ENCODE results near the gene PTPRS. TPM values are rescaled to one million over a fixed set of nuclear protein-coding genes. Genes with fewer than 3 reads are reported as not detected.

Gene PTPRS
- total RNA-seq, 2 experiments from 2014 or later = 0.02 to 0.08 TPM

DNA sequence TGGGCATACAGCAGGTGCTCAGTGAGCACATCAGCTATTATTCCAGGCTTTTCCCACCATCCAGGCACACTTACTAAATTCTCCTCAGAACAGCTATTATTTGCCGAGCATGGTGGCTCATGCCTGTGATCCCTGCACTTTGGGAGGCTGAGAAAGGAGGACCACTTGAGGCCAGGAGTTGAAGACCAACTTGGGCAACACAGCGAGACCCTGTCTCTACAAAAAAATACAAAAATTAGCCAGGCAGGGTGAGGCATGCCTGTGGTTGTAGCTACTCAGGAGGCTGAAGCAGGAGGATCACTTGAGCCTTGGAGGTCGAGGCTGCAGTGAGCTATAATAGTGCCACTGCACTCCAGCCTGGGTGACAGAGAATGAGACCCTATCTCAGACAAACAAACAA is 35.4 kb downstream of the PTPRS start:
- CTCF ChIA-PET = no interaction called here
- POLR2A ChIA-PET = no interaction called here

DNA sequence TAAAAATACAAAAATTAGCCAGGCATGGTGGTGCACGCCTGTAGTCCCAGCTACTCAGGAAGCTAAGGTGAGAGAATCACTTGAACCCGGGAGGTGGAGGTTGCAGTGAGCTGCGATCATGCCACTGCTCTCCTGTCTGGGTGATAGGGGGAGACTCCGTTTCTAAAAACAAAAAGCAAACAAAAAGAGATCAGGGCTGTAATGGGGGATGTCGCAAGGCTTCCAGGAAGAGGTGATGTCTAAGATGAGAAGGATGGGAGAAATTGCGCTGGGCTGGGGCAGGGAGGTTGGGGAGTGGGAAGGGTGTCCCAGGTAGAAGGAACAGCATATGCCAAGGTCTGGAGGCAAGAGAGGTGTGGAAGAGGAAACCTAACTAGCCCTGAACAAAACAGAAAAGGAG is 36.1 kb downstream of the PTPRS start:
- CTCF ChIA-PET = no interaction called here
- DNase-seq = no peak
- Mint-ChIP-seq H3K9me3 (no peaks in the 10 kb centered on the region), H3K4me1 (no peaks in the 10 kb centered on the region), H3K36me3 (ENCODE audit: low read depth) (no peaks in the 10 kb centered on the region), H3K4me3 (no peak overlapping the region), H3K27me3 (no peaks in the 10 kb centered on the region), H3K27ac (no peak overlapping the region)
- POLR2A ChIA-PET = no interaction called here

More for the DNA sequence above, 35.4 kb downstream of the PTPRS start:
- DNase-seq = no peak
- Mint-ChIP-seq H3K9me3 (no peaks in the 10 kb centered on the region), H3K27ac (no peak overlapping the region), H3K27me3 (no peaks in the 10 kb centered on the region), H3K36me3 (ENCODE audit: low read depth) (no peaks in the 10 kb centered on the region), H3K4me3 (no peak overlapping the region), H3K4me1 (no peaks in the 10 kb centered on the region)

GRCh38 chr19:5303208-5303607 is 37.4 kb downstream of the PTPRS start:
- POLR2A ChIA-PET = no interaction called here
- no peaks in the 10 kb centered on the region for H3K36me3 Mint-ChIP-seq (ENCODE audit: low read depth)

GRCh38 chr19:5302396-5302795 is 38.2 kb downstream of the PTPRS start:
- Mint-ChIP-seq H3K9me3 (no peaks in the 10 kb centered on the region), H3K27ac (no peak overlapping the region), H3K4me3 (no peak overlapping the region), H3K36me3 (ENCODE audit: low read depth) (no peaks in the 10 kb centered on the region), H3K4me1 (no peaks in the 10 kb centered on the region), H3K27me3 (no peaks in the 10 kb centered on the region)
- DNase-seq = no peak
- ChIA-PET POLR2A (no interaction called here), CTCF (no interaction called here)

More at GRCh38 chr19:5303208-5303607, 37.4 kb downstream of the PTPRS start:
- CTCF ChIA-PET = interaction anchor here (0.6 kb wide), 1 partner anchor 282 kb away, joined by 3 read pairs; no protein-coding TSS in a partner anchor
- DNase-seq = no peak
- Mint-ChIP-seq H3K27me3 (no peaks in the 10 kb centered on the region), H3K27ac (no peak overlapping the region), H3K4me1 (no peaks in the 10 kb centered on the region), H3K4me3 (no peak overlapping the region), H3K9me3 (no peaks in the 10 kb centered on the region)

GRCh38 chr19:5299137-5299536 is 41.5 kb downstream of the PTPRS start:
- Mint-ChIP-seq H3K4me1 (no peaks in the 10 kb centered on the region), H3K27ac (no peak overlapping the region), H3K36me3 (ENCODE audit: low read depth) (no peaks in the 10 kb centered on the region), H3K27me3 (peaks cover 2% of the 10 kb centered on the region), H3K4me3 (no peak overlapping the region), H3K9me3 (no peaks in the 10 kb centered on the region)
- ChIA-PET CTCF (no interaction called here), POLR2A (no interaction called here)
- no peak for DNase-seq

GRCh38 chr19:5298471-5298901 is 42.1 kb downstream of the PTPRS start:
- ChIA-PET CTCF (no interaction called here), POLR2A (no interaction called here)
- peaks cover 4% of the 10 kb centered on the region for H3K27me3 Mint-ChIP-seq
- H3K9me3 Mint-ChIP-seq = no peaks in the 10 kb centered on the region
- no peaks in the 10 kb centered on the region for H3K36me3 Mint-ChIP-seq (ENCODE audit: low read depth)
- no peak overlapping the region for H3K4me3 Mint-ChIP-seq
- no peak for DNase-seq
- no peaks in the 10 kb centered on the region for H3K4me1 Mint-ChIP-seq
- H3K27ac Mint-ChIP-seq = no peak overlapping the region

- Mint-ChIP-seq H3K36me3 (ENCODE audit: low read depth) (no peaks in the 10 kb centered on the region), H3K9me3 (no peaks in the 10 kb centered on the region), H3K27me3 (peaks cover 8% of the 10 kb centered on the region), H3K27ac (no peak overlapping the region), H3K4me3 (no peak overlapping the region), H3K4me1 (no peaks in the 10 kb centered on the region)
- ChIA-PET POLR2A (no interaction called here), CTCF (no interaction called here)
- no peak for DNase-seq
Observed at GRCh38 chr19:5297272-5297669, 43.3 kb downstream of the PTPRS start.

- Mint-ChIP-seq H3K27ac (no peak overlapping the region), H3K27me3 (peaks cover 14% of the 10 kb centered on the region), H3K9me3 (no peaks in the 10 kb centered on the region), H3K4me1 (no peaks in the 10 kb centered on the region), H3K4me3 (no peak overlapping the region), H3K36me3 (ENCODE audit: low read depth) (no peaks in the 10 kb centered on the region)
- CTCF ChIA-PET = no interaction called here
- POLR2A ChIA-PET = no interaction called here
- DNase-seq = no peak
Observed at GRCh38 chr19:5296457-5297271, 43.9 kb downstream of the PTPRS start.

- Mint-ChIP-seq H3K27ac (no peak overlapping the region), H3K9me3 (no peaks in the 10 kb centered on the region), H3K4me1 (no peaks in the 10 kb centered on the region), H3K36me3 (ENCODE audit: low read depth) (no peaks in the 10 kb centered on the region), H3K27me3 (peaks cover 14% of the 10 kb centered on the region), H3K4me3 (no peak overlapping the region)
- ChIA-PET CTCF (no interaction called here), POLR2A (no interaction called here)
- DNase-seq = no peak
Observed at GRCh38 chr19:5296021-5296420, 44.6 kb downstream of the PTPRS start.

DNA sequence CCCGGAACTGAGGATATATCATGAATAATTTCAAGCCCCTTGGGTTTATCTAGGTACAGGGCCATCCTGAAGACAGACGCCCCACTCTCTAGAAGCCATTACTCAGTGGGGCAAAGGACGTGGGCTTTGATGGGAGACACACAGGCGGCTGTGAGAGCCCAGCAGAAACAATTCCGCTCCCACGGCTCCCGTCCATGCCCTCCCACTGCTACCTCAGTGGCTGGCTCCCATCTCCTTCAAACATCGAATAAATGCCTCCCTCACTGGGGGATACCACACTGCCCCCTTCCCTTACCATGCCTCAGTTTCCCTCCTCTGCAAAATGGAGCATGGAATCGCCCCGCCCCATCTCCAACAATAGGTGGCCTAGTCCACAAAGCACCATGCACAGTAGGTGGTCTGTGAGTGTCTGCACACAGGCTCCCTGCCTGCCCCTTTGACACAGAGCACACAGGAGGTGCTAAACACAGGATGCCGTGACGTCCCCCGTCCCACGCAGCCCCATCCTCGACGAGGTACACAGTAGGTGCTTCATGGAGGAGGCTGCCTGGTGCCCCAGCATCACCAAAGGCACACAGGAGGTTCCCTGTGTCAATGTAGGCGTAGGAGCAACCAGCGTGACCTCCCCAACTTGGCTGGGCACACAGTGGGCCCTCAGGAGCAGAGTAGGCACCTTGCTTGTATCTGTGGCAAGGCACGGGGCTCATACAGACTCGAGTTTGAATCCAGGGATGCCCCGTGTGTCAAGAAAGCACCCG is 46.0 kb downstream of the PTPRS start:
- DNase-seq = no peak
- H3K9me3 Mint-ChIP-seq = no peaks in the 10 kb centered on the region
- peak overlapping the region; percentile 36 for H3K27ac Mint-ChIP-seq
- H3K36me3 Mint-ChIP-seq (ENCODE audit: low read depth) = no peaks in the 10 kb centered on the region
- H3K4me1 Mint-ChIP-seq = no peaks in the 10 kb centered on the region
- CTCF ChIA-PET = no interaction called here
- no peak overlapping the region for H3K4me3 Mint-ChIP-seq
- peaks cover 14% of the 10 kb centered on the region for H3K27me3 Mint-ChIP-seq
- POLR2A ChIA-PET = no interaction called here

GRCh38 chr19:5293612-5294378 is 46.8 kb downstream of the PTPRS start:
- Mint-ChIP-seq H3K4me1 (no peaks in the 10 kb centered on the region), H3K4me3 (no peak overlapping the region), H3K27ac (no peak overlapping the region), H3K27me3 (peaks cover 14% of the 10 kb centered on the region), H3K36me3 (ENCODE audit: low read depth) (no peaks in the 10 kb centered on the region), H3K9me3 (no peaks in the 10 kb centered on the region)
- no peak for DNase-seq
- ChIA-PET POLR2A (no interaction called here), CTCF (no interaction called here)

GRCh38 chr19:5292822-5293611 is 47.6 kb downstream of the PTPRS start:
- ChIA-PET POLR2A (no interaction called here), CTCF (no interaction called here)
- Mint-ChIP-seq H3K9me3 (no peaks in the 10 kb centered on the region), H3K36me3 (ENCODE audit: low read depth) (no peaks in the 10 kb centered on the region), H3K4me3 (no peak overlapping the region), H3K27ac (no peak overlapping the region), H3K4me1 (no peaks in the 10 kb centered on the region), H3K27me3 (peaks cover 14% of the 10 kb centered on the region)
- DNase-seq = peak; percentile 29
